DMS153 treated with DMSO at 0.1 percent for 48 hours (cell line): ENCODE results near the gene SPACA1.
"Not testable (repeated sequence)": the region's sequence is repeated elsewhere in the genome, so short reads cannot be mapped to it uniquely, and the experiment has no call there.

ENCODE experiments used
- DNase-seq: peaks from one replicate; lab custom pipeline; 2025; ENCODE audit not compliant: unreplicated experiment; lab: John Stamatoyannopoulos, UW

SPACA1 gene

GRCh38 chr6:88047510-88048150 is at the start of gene SPACA1:
SPACA1 (plus strand) TSS chr6:88047841; CDS start chr6:88047906, 65 bp downstream.
- no peak for DNase-seq

GRCh38 chr6:88000713-88001112 is 46.9 kb upstream of the SPACA1 start:
- no peak for DNase-seq

GRCh38 chr6:88001279-88001678 is 46.4 kb upstream of the SPACA1 start:
- not testable (repeated sequence) for DNase-seq

GRCh38 chr6:88004707-88005106 is 42.9 kb upstream of the SPACA1 start:
- no peak for DNase-seq

GRCh38 chr6:88006557-88006956 is 41.1 kb upstream of the SPACA1 start:
- DNase-seq, result no peak

GRCh38 chr6:88008411-88008810 is 39.2 kb upstream of the SPACA1 start:
- no peak for DNase-seq

GRCh38 chr6:88008831-88009231 is 38.8 kb upstream of the SPACA1 start:
- no peak for DNase-seq

GRCh38 chr6:88013015-88013414 is 34.6 kb upstream of the SPACA1 start:
- no peak for DNase-seq

GRCh38 chr6:88013554-88013953 is 34.1 kb upstream of the SPACA1 start:
- DNase-seq, result no peak

- no peak for DNase-seq
Measured at GRCh38 chr6:88020439-88020838, 27.2 kb upstream of the SPACA1 start.

- DNase-seq, result no peak
Measured at GRCh38 chr6:88024696-88025095, 22.9 kb upstream of the SPACA1 start.

- DNase-seq, result no peak
Measured at GRCh38 chr6:88031550-88031949, 16.1 kb upstream of the SPACA1 start.

- no peak for DNase-seq
Measured at GRCh38 chr6:88044530-88044929, 3.1 kb upstream of the SPACA1 start.

- DNase-seq, result no peak
Measured at GRCh38 chr6:88045521-88046136, 2.0 kb upstream of the SPACA1 start.

- DNase-seq, result no peak
Measured at GRCh38 chr6:88048578-88048977, 937 bp downstream of the SPACA1 start.

- DNase-seq, result no peak
Measured at GRCh38 chr6:88050140-88050818, 2.6 kb downstream of the SPACA1 start.

GRCh38 chr6:88059191-88059590 is 11.6 kb downstream of the SPACA1 start:
- no peak for DNase-seq

GRCh38 chr6:88062376-88062775 is 14.7 kb downstream of the SPACA1 start:
- no peak for DNase-seq

- no peak for DNase-seq
Measured at GRCh38 chr6:88072462-88072861, 24.8 kb downstream of the SPACA1 start.

GRCh38 chr6:88074791-88075190 is 27.1 kb downstream of the SPACA1 start:
- DNase-seq, result no peak

- no peak for DNase-seq
Measured at GRCh38 chr6:88077305-88077704, 29.7 kb downstream of the SPACA1 start.

GRCh38 chr6:88086792-88087191 is 39.2 kb downstream of the SPACA1 start:
- no peak for DNase-seq
